H9 (cell line): ENCODE measurements around the gene HEXD. TPM values are rescaled to one million over a fixed set of nuclear protein-coding genes. Genes with fewer than 3 reads are reported as not detected.

Experiments
- DNase-seq: peaks from one replicate; pipeline ENCODE4 v3.0.0-alpha.2; 2017
- H2AFZ ChIP-seq: one replicate; pipeline ENCODE4 v1.6.1; 2013; ENCODE audit warnings: mild to moderate bottlenecking, low read length, control low read depth, moderate library complexity
- H2AK5ac ChIP-seq: 2 replicates; pipeline ENCODE4 v1.6.1; 2013; ENCODE audit warnings: low read length, control low read depth, mixed read lengths; ENCODE audit not compliant: insufficient read length
- H2BK120ac ChIP-seq: one replicate; pipeline ENCODE4 v1.6.1; 2013; ENCODE audit warnings: low read depth, mild to moderate bottlenecking, low read length, control low read depth, inconsistent platforms; ENCODE audit not compliant: poor library complexity, severe bottlenecking
- H2BK12ac ChIP-seq: 2 replicates; pipeline ENCODE4 v1.6.1; 2013; ENCODE audit warnings: low read length, control low read depth, mixed read lengths, low read depth; ENCODE audit not compliant: insufficient read length
- H2BK15ac ChIP-seq: 2 replicates; pipeline ENCODE4 v1.6.1; 2013; ENCODE audit warnings: low read depth, low read length, control low read depth
- H2BK20ac ChIP-seq: one replicate; pipeline ENCODE4 v1.6.1; 2013; ENCODE audit warnings: low read depth, mild to moderate bottlenecking, low read length, control low read depth, inconsistent platforms; ENCODE audit not compliant: poor library complexity, severe bottlenecking
- H2BK5ac ChIP-seq: 2 replicates; pipeline ENCODE4 v1.6.1; 2013; ENCODE audit warnings: low read length, control low read depth, mixed read lengths; ENCODE audit not compliant: insufficient read length
- H3K14ac ChIP-seq: 2 replicates; pipeline ENCODE4 v1.6.1; 2013; ENCODE audit warnings: low read length, control low read depth; ENCODE audit not compliant: insufficient read depth
- H3K18ac ChIP-seq: 2 replicates; pipeline ENCODE4 v1.6.1; 2013; ENCODE audit warnings: low read depth, mild to moderate bottlenecking, mixed read lengths, low read length, control low read depth; ENCODE audit not compliant: insufficient read length
- H3K23ac ChIP-seq: 2 replicates; pipeline ENCODE4 v1.6.1; 2013; ENCODE audit warnings: low read length, control low read depth, mixed read lengths, low read depth; ENCODE audit not compliant: insufficient read length
- H3K23me2 ChIP-seq: 2 replicates; pipeline ENCODE4 v1.6.1; 2013; ENCODE audit warnings: low read depth, mild to moderate bottlenecking, mixed read lengths, low read length, control low read depth; ENCODE audit not compliant: insufficient read length, poor library complexity, severe bottlenecking
- H3K27ac ChIP-seq: 2 replicates; pipeline ENCODE4 v1.5.1; 2013; ENCODE audit warnings: low read length, control low read depth, mixed read lengths, low read depth; ENCODE audit not compliant: insufficient read length
- H3K27me3 ChIP-seq: 2 replicates; pipeline ENCODE4 v1.6.1; 2013; ENCODE audit warnings: low read length, control low read depth, inconsistent platforms; ENCODE audit not compliant: insufficient read depth
- H3K4ac ChIP-seq: 2 replicates; pipeline ENCODE4 v1.6.1; 2013; ENCODE audit warnings: low read depth, mild to moderate bottlenecking, control low read depth, inconsistent platforms, low read length, moderate library complexity
- H3K4me1 ChIP-seq: 2 replicates; pipeline ENCODE4 v1.6.1; 2013; ENCODE audit warnings: low read length, control low read depth, inconsistent platforms; ENCODE audit not compliant: insufficient read depth
- H3K4me2 ChIP-seq: 2 replicates; pipeline ENCODE4 v1.6.1; 2013; ENCODE audit warnings: low read length, control low read depth, mixed read lengths; ENCODE audit not compliant: insufficient read length, insufficient read depth
- H3K56ac ChIP-seq: 2 replicates; pipeline ENCODE4 v1.6.1; 2013; ENCODE audit warnings: low read depth, mild to moderate bottlenecking, mixed read lengths, low read length, control low read depth; ENCODE audit not compliant: insufficient read length
- H3K79me1 ChIP-seq: 2 replicates; pipeline ENCODE4 v1.6.1; 2013; ENCODE audit warnings: low read depth, mild to moderate bottlenecking, moderate library complexity, low read length, control low read depth, inconsistent platforms; ENCODE audit not compliant: insufficient read depth, poor library complexity, severe bottlenecking
- H3K79me2 ChIP-seq: 2 replicates; pipeline ENCODE4 v1.6.1; 2013; ENCODE audit warnings: low read length, control low read depth, inconsistent platforms; ENCODE audit not compliant: insufficient read depth
- H3K9ac ChIP-seq: 2 replicates; pipeline ENCODE4 v1.6.1; 2013; ENCODE audit warnings: low read length, control low read depth, mixed read lengths; ENCODE audit not compliant: insufficient read length; ENCODE audit errors: extremely low read depth
- H3K9me3 ChIP-seq: one replicate; pipeline ENCODE4 v1.6.1; 2013; ENCODE audit warnings: low read depth, low read length, inconsistent platforms; ENCODE audit not compliant: control insufficient read depth
- H3T11ph ChIP-seq: one replicate; pipeline ENCODE4 v1.6.1; 2013; ENCODE audit warnings: mild to moderate bottlenecking, low read length, control low read depth, inconsistent platforms
- H4K20me1 ChIP-seq: one replicate; pipeline ENCODE4 v1.6.1; 2013; ENCODE audit not compliant: control insufficient read depth, insufficient read length, insufficient read depth
- H4K5ac ChIP-seq: 2 replicates; pipeline ENCODE4 v1.6.1; 2013; ENCODE audit warnings: low read depth, mild to moderate bottlenecking, mixed read lengths, low read length, control low read depth; ENCODE audit not compliant: insufficient read length
- H4K8ac ChIP-seq: replicated peaks from 2 replicates; pipeline ENCODE4 v1.6.1; 2013; ENCODE audit warnings: low read length, control low read depth, mixed read lengths, low read depth; ENCODE audit not compliant: insufficient read length
- H4K91ac ChIP-seq: 2 replicates; pipeline ENCODE4 v1.6.1; 2013; ENCODE audit warnings: low read depth, mild to moderate bottlenecking, moderate library complexity, mixed read lengths, low read length, control low read depth; ENCODE audit not compliant: insufficient read length
- H3K27ac Mint-ChIP-seq, 3 experiments: 2 replicates in 2 of 3; 3 replicates in 1 of 3; pipeline ENCODE4 v1.8.0; 2020 to 2021; ENCODE audit warnings: mixed read lengths in 3 of 3, mild to moderate bottlenecking in 1 of 3, moderate library complexity in 1 of 3
- H3K27me3 Mint-ChIP-seq: 2 replicates; pipeline ENCODE4 v1.8.0; 2021; ENCODE audit warnings: low read depth, mild to moderate bottlenecking, moderate library complexity, mixed read lengths
- H3K36me3 Mint-ChIP-seq, 3 experiments: 2 replicates in 2 of 3; 3 replicates in 1 of 3; pipeline ENCODE4 v1.8.0; 2020 to 2021; ENCODE audit warnings: low read depth in 3 of 3, mixed read lengths in 3 of 3; ENCODE audit not compliant: insufficient read depth in 1 of 3
- H3K4me1 Mint-ChIP-seq, 2 experiments: 2 replicates each; pipeline ENCODE4 v1.8.0; 2020; ENCODE audit warnings: mixed read lengths in 2 of 2
- H3K4me3 Mint-ChIP-seq, 2 experiments: 2 replicates in 1 of 2; 3 replicates in 1 of 2; pipeline ENCODE4 v1.8.0; 2020 to 2021; ENCODE audit warnings: mild to moderate bottlenecking in 2 of 2, mixed read lengths in 2 of 2, moderate library complexity in 1 of 2
- H3K9me3 Mint-ChIP-seq, 2 experiments: 2 replicates in 1 of 2; 3 replicates in 1 of 2; pipeline ENCODE4 v1.8.0; 2020; ENCODE audit warnings: mild to moderate bottlenecking in 2 of 2, mixed read lengths in 2 of 2, moderate library complexity in 1 of 2
- CTCF ChIP-seq: fragments of 200-600 bp; sonication (generic); conservative IDR thresholded peaks from 3 replicates; pipeline ENCODE4 v1.8.0; 2021; ENCODE audit warnings: antibody characterized with exemption, mild to moderate bottlenecking
- WGBS: extraction: QIAGEN DNeasy Blood & Tissue Kit; methylation state at CpG from one replicate; pipeline ENCODE4 v1.1.7; 2013; ENCODE audit warnings: missing lambda C conversion rate, low lambda C conversion rate, mixed read lengths; ENCODE audit not compliant: insufficient read length; ENCODE audit errors: extremely low coverage; 5-methylcytosine and 5-hydroxymethylcytosine counted together
- total RNA-seq: library from RNA; stranded (reverse); gene quantifications from 2 replicates; pipeline ENCODE4 v1.2.1, GENCODE V29; 2021

HEXD gene
- total RNA-seq, 1 experiment from 2014 or later: 23.2 TPM

- Histone ChIP-seq H2AFZ (no peak overlapping the region), H2BK120ac (no peak overlapping the region), H3K56ac (no peak overlapping the region), H2BK15ac (no peak overlapping the region), H2BK12ac (no peak overlapping the region), H3K4ac (no peak overlapping the region), H3K79me1 (no peaks in the 10 kb centered on the region), H4K20me1 (no peaks in the 10 kb centered on the region), H3K23ac (no peak overlapping the region), H3K14ac (no peak overlapping the region), H3K79me2 (no peaks in the 10 kb centered on the region), H4K5ac (no peak overlapping the region), H3K23me2 (no peaks in the 10 kb centered on the region), H4K8ac (no peak overlapping the region), H2BK5ac (no peak overlapping the region), H2BK20ac (no peak overlapping the region), H4K91ac (no peak overlapping the region), H3K27ac (no peak overlapping the region), H3K9me3 (no peaks in the 10 kb centered on the region), H3K9ac (no peak overlapping the region), H3K18ac (no peak overlapping the region), H2AK5ac (no peak overlapping the region), H3K27me3 (no peaks in the 10 kb centered on the region), H3K4me2 (no peak overlapping the region), H3T11ph (no peak overlapping the region), H3K4me1 (no peaks in the 10 kb centered on the region)
- H3K9me3 Mint-ChIP-seq: no peaks in the 10 kb centered on the region; a peak in 1 of 5 replicates
- peaks cover 18% of the 10 kb centered on the region for H3K27me3 Mint-ChIP-seq
- DNase-seq: no peak
- no CpG with 5 or more reads among the region's 26 CpGs for WGBS
- no peak overlapping the region; a peak in 1 of 5 replicates for H3K4me3 Mint-ChIP-seq
- no peak overlapping the region for H3K27ac Mint-ChIP-seq
- TF ChIP-seq CTCF: no peak
- peaks cover 4 to 13% of the 10 kb centered on the region in 2 experiments; a peak in 3 of 4 replicates for H3K4me1 Mint-ChIP-seq
- peaks cover 0 to 2% (median 0%) of the 10 kb centered on the region in 3 experiments; a peak in 1 of 7 replicates for H3K36me3 Mint-ChIP-seq
Observed at GRCh38 chr17:82385559-82386254, 32.4 kb upstream of the HEXD start.
